Measurements from ENCODE around the gene MYLK.

DNA sequence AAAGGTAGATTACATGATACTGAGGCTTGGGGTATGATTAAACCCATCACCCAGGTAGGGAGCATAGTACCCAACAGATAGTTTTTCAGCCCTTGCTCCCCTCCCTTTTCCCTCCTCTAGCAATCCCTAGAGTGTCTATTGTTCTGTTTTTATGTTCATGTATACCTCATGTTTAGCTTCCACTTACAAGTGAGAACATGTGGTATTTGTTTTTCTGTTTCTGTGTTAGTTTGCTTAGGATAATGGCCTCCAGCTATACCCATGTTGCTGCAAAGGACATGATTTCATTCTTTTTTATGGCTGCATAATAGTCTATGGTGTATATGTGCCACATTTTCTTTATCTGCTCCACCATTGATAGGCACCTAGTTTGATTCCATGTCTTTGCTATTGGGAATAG is 82.7 kb downstream of the MYLK start:
- TF ChIP-seq POLR2A (IDR thresholded peaks at IDR 0.05; ENCODE audit: low read depth, low read length) (no peak), MXI1 (IDR thresholded peaks at IDR 0.05; ENCODE audit: borderline replicate concordance, low read depth, low read length) (no peak), SMC3 (IDR thresholded peaks at IDR 0.05; ENCODE audit: low read depth, low read length) (no peak), RAD21 (IDR thresholded peaks at IDR 0.05; ENCODE audit: low read length) (no peak), RFX5 (IDR thresholded peaks at IDR 0.05; ENCODE audit: low read depth, low read length) (no peak), FOS (IDR thresholded peaks at IDR 0.05; ENCODE audit: low read depth, low read length) (no peak), RCOR1 (IDR thresholded peaks at IDR 0.05; ENCODE audit: insufficient replicate concordance, low read length) (no peak), CEBPB (IDR thresholded peaks at IDR 0.05; ENCODE audit: low read depth, low read length) (no peak)
- TF ChIP-seq, protein P1, sequence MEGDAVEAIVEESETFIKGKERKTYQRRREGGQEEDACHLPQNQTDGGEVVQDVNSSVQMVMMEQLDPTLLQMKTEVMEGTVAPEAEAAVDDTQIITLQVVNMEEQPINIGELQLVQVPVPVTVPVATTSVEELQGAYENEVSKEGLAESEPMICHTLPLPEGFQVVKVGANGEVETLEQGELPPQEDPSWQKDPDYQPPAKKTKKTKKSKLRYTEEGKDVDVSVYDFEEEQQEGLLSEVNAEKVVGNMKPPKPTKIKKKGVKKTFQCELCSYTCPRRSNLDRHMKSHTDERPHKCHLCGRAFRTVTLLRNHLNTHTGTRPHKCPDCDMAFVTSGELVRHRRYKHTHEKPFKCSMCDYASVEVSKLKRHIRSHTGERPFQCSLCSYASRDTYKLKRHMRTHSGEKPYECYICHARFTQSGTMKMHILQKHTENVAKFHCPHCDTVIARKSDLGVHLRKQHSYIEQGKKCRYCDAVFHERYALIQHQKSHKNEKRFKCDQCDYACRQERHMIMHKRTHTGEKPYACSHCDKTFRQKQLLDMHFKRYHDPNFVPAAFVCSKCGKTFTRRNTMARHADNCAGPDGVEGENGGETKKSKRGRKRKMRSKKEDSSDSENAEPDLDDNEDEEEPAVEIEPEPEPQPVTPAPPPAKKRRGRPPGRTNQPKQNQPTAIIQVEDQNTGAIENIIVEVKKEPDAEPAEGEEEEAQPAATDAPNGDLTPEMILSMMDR (conservative IDR thresholded peaks at IDR 0.05; ENCODE audit: low read depth, low read length), result no peak
- TF ChIP-seq, protein P2, sequence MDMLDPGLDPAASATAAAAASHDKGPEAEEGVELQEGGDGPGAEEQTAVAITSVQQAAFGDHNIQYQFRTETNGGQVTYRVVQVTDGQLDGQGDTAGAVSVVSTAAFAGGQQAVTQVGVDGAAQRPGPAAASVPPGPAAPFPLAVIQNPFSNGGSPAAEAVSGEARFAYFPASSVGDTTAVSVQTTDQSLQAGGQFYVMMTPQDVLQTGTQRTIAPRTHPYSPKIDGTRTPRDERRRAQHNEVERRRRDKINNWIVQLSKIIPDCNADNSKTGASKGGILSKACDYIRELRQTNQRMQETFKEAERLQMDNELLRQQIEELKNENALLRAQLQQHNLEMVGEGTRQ (IDR thresholded peaks at IDR 0.05; ENCODE audit: low read depth, low read length), result no peak

Data from IMR-90 (cell line).